GM03348 (cell line): Measurements from ENCODE around the gene SEC11A.
"Not testable (repeated sequence)": the region's sequence is repeated elsewhere in the genome, so short reads cannot be mapped to it uniquely, and the experiment has no call there.

ENCODE experiments used
- DNase-seq: peaks from one replicate; pipeline ENCODE4 v3.0.0; 2012; ENCODE audit warnings: low spot score

The SEC11A gene

DNA sequence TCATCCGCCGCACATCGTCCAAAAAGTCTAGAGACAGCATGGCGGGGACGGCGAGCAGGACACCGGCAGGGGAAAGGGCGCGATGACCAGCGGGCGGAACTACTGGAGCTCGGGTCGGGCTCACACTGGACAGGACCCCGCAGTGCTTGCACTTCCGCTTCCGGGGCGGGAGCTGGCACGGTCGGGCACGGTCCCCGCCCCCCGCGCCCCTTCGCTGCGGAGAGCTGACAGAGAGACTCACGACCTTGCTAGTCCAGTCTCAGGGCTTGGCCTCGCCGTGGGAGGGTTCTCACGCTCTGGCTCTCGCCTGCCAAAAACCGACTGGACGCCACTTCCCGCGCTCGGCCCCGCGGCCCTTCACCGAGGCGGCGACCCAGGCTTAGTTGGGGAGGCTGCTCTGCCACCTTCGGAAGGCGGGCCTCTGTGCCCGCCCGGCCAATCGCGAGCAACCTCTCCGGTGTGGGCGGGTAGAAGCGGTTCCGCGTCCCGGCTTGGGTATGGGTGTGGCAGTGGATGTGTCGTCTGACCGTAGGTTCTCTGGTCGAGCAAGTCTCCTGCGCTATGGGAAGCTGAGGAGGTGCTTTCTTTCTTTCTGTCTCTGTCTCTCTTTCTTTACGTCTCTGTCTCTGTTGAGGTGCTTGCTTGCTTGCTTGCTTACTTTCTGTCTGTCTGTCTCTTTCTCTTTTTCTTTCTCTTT, at the start of gene SEC11A:
Gene SEC11A, minus strand, starts transcription at position 104 of the 697 bp plus-strand sequence. Its CDS starts 64 bp downstream, at position 40.
- peak; percentile 98 for DNase-seq

DNA sequence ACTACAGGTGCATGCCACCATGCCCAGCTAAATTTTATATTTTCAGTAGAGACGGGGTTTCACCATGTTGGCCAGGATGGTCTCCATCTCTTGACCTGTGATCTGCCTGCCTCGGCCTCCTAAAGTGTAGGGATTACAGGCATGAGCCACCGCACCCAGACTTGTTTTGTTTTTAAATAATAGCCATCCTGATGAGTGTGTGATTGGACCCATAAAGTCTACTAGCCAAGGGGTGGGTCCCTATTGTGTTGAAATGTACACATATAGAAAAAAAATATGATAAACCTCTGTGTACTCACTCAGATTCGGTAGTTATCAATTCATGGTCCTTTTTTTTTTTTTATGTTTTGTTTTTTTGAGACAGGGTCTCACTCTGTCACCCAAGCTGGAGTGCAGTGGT, 49.7 kb upstream of the SEC11A start:
- DNase-seq = no peak

- DNase-seq = no peak
Observed at GRCh38 chr15:84764989-84765388, 49.0 kb upstream of the SEC11A start.

DNA sequence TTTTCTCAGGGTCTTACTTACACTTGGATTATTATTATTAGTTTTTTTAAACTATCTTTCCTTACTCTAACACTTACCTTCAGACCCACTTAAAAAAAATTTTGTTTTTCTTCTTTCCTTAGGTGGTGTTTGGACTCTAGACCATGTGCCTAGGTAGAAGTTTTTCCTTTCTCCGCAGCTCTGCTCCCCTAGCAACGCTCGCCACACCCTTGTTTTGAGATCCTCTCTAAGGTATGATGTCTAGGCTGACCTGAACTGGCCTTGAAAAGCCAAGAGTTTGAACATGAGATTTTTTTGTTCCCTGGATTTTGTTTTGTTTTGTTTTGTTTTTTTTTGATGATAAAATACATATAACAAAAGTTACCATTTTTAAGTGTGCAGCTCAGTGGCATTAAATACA, 48.6 kb upstream of the SEC11A start:
- no peak for DNase-seq

DNA sequence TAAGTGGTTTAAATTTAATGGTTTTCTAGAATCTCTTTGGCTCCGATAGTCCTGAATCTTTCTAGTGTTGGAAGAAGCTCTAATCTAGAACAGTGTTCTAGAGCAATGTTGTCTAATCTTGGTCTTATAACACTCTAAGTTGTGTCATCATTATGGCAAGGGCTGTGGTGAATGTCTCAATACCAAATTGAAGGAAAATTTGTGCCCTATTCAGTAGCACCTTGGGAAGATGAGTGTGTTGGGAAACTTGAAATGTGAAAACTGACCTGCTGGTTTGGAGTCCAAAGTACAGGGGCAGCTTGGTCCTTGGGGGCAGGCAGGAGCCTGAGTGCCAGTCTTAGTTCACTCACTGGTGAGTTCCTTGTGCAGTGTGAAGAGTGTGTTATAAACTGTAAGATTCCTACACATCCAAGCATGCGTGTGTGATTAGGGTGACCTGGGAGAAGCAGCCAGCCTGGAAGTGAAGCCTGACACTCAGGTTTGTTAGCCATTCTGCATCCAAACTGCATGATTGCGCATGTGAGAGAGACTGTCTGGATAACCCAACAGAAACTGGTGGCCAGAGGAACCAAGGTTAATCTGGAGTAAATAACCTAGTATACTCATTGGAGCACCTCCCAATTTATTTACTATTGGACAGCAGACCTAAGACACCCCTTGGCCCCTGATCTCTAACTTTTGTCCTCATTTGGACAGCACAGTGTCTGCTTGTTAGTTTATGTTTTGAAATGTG, 47.1 kb upstream of the SEC11A start:
- no peak for DNase-seq

- no peak for DNase-seq
Observed at GRCh38 chr15:84761607-84762131, 45.7 kb upstream of the SEC11A start.

DNA sequence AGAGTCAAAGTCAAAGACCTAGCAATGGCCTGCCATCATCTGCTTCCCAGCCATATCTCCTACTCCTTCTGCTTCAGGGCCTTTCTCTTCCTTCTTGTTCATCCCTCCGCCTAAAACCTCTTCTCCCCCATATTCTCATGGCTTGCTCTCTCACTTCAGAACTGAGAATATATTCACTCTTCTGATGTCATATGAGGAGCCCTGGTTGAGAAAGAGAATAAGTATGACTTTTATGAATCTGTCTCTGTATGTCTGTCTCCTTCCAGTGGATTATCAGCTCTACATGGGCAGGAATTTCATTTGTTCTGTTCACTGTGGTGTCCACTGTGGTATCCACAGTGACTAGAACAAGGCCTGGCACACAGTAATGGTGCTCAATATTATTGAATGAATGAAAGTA, 44.3 kb upstream of the SEC11A start:
- DNase-seq = no peak

GRCh38 chr15:84759018-84759417, 43.1 kb upstream of the SEC11A start:
- DNase-seq = no peak

GRCh38 chr15:84755736-84756527, 40.0 kb upstream of the SEC11A start:
- no peak for DNase-seq

DNA sequence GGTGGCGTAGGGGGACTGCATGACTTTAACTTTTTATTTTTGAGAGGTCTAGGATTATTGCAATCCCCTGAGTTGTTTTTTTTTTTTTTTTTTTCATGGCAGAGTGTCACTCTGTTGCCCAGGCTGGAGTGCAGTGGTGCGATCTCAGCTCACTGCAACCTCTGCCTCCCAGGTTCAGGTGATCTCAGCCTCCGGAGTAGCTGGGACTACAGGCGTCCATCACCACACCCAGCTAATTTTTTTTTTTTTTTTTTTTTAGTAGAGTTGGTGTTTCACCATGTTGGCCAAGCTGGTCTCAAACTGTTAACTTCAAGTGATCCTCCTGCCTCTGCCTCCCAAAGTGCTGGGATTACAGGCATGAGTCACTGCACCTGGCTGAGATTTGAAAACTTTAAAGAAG, 39.0 kb upstream of the SEC11A start:
- not testable (repeated sequence) for DNase-seq

- peak; percentile 68 for DNase-seq
Observed at GRCh38 chr15:84752700-84753099, 36.8 kb upstream of the SEC11A start.

DNA sequence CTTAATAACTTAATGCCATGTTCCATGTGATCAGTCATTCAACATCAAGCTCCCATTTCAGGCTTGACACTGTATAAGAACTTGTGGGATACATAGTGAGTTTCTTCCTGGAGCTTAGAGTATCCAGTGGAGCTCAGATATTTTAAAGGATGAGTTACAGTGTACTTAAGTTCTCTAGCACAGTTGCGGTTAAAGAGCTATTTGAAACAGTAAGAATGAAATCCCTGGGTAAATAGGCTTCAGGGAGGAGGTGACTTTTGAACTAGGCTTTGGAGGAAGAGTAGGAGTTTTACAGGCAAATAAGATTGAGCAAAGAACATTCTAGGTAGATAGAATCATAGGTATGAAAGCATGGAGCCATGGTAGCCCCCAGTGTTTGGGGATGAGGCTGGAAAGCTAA, 36.3 kb upstream of the SEC11A start:
- no peak for DNase-seq

DNA sequence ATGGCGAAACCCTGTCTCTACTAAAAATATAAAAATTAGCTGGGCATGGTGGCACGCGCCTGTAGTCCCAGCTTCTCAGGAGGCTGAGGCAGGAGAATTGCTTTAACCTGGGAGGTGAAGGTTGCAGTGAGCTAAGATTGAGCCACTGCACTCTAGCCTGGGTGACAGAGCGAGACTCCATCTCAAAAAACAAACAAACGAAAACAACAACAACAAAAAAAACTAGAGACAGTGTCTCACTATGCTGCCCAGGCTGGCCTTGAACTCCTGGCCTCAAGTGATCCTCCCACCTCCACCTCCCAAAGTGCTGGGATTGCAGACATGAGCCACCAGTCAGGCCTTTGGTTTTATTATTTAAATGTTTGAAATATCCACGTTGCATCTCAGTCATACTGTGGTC, 35.8 kb upstream of the SEC11A start:
- DNase-seq = not testable (repeated sequence)

GRCh38 chr15:84750583-84751092, 34.7 kb upstream of the SEC11A start:
- no peak for DNase-seq

GRCh38 chr15:84749111-84749991, 33.4 kb upstream of the SEC11A start:
- peak; percentile 45 for DNase-seq

DNA sequence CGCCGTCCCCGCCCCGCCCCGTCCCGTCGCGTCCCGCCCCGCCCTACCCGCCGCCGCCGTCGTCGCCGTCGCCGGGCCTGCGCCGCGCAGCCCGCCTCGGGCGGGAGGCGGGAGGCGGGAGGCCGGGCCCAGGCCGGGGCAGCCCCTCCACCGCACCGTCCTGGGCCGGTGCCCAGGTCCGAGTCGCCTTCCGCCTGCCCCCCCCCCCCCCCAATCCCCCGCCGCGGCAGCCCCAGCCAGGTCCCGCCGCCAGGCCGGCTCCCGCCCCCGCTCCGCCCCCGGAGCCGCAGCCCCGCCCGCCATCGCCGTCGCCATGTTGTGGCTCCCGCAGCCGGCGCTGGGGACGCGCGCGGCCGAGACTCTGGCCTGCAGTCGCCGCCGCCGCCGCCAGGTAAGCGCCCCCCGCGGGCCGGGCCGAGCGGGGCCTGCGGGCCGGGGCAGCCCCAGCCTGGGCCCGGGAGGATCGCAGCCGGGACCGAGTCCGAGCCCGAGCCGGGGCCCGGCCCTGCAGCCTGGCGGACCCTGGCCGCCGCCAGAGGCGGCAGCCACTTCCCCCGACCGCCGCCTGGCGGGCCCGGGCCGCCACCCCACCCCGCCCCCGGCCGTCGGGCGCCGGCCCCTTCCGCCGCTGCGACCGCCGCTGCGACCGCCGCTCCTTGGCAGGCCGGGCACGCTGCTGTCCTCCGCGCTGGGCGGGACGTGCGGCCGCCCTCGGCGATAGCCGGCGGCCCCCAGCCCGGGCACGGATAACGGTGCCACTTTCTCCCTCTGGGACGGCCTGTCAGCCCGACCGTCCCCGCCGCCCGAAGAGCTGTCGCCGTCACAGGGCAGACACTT, 32.6 kb upstream of the SEC11A start, which contains the start of gene ZNF592:
Gene ZNF592, plus strand, starts transcription at position 319 of the 837 bp plus-strand sequence. CDS start 34,084 bp downstream, outside the sequence.
- peak; percentile 96 for DNase-seq

GRCh38 chr15:84747416-84748273, 31.7 kb upstream of the SEC11A start:
- DNase-seq = peak; percentile 67

DNA sequence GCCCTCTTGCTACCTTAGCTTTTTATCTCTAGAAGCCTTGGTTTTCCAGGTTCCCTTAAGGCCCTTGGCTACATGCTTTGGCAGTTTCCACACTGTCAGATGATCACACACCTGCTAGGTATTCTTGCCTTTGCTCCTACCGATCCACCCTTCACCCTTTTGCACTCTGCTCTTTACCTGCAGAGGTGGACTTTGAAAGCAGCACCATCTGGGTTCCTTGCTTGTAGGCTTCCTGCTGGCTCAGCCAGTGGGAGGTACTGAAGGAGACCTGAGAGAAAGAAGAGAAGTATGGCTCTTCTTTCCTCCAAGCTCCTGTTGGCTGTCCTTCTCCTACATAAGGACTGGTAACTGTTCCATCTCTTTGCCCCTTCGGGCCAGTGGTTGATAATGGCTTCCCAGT, 25.2 kb upstream of the SEC11A start:
- DNase-seq = no peak

- no peak for DNase-seq
Observed at GRCh38 chr15:84740691-84741090, 24.8 kb upstream of the SEC11A start.
